ENCODE results near the gene TSHZ2.
"Not testable (repeated sequence)": the region's sequence is repeated elsewhere in the genome, so short reads cannot be mapped to it uniquely, and the experiment has no call there.

The TSHZ2 gene

DNA sequence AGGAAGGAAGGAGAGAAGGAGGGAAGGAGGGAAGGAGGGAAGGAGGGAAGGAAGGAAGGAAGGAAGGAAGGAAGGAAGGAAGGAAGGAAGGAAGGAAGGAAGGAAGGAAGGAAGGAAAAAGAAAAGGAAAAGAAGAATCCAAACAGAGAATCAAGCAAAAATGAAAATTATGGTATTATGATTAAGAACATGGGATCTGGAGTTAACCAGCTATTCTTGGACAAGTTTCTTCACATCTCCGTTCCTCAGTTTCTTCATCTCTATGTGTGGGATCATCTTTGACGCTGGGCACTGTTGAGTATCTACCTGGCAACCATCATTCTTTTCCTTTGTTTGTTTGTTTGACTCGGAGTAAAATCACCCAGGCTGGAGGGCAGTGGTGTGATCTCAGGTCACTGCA is 549.9 kb downstream of the TSHZ2 start:
- no peak for DNase-seq

DNA sequence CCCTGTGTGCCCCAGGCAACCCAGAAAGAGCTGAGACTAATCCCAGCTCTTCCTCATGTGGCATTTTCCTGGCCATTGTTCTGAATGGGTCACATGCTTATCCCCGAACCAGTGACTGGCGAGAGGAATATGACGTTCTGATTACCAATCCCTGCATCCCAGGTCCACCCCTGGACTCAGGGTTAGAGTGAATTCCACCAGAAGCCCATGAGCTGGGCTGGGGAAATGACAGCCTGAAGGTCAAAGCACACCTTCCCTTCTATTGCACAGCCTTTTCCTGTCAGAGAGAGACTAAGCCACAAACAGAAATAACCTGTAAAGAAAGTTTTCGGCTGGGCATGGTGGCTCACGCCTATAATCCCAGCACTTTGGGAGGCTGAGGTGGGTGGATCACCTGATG is 550.5 kb downstream of the TSHZ2 start:
- DNase-seq, result no peak

DNA sequence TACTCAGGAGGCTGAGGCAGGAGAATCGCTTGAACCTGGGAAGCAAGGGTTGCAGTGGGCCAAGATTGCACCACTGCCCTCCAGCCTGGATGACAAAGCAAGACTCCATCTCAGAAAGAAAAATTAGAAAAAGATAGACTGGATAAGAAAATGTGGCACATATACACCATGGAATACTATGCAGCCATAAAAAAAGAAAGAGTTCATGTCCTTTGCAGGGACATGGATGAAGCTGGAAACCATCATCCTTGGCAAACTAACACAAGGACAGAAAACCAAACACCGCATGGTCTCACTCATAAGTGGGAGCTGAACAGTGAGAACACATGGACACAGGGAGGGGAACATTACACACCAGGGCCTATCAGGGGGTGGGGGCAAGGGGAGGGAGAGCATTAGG is 551.5 kb downstream of the TSHZ2 start:
- not testable (repeated sequence) for DNase-seq

DNA sequence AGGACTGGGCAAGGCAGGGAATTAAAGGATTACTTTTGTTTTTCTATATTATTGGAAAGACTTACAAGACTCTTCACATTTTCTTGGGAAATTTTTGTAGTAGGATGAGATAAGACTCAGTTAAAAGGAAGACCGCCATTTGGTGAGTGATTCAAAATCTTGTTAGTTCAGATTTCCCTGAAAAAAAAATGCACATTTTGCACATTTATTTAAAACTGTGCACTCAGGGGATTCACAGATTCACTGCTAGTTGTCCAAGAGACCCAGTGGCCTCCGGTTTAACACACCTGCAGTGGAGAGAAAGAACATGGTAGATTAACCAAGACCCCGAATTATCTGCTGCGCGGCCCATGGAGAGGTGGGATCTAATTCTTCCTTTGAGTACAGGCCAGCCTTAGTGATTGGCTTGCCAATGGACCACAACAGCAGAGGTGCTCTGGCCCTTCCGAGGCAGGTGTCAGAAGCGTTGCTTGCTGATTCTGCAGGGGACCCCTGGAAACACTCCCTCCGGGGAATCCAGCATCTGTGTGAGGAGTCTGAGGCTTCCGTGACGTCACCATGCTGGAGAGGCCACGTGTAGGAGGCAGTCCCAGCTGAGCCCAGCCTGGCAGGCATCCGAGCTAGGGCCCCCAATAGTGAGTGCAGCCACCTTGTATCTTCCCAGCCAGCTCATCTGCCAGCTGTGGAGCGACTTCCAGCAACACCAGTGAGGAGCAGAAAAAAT is 552.6 kb downstream of the TSHZ2 start:
- DNase-seq, result no peak

DNA sequence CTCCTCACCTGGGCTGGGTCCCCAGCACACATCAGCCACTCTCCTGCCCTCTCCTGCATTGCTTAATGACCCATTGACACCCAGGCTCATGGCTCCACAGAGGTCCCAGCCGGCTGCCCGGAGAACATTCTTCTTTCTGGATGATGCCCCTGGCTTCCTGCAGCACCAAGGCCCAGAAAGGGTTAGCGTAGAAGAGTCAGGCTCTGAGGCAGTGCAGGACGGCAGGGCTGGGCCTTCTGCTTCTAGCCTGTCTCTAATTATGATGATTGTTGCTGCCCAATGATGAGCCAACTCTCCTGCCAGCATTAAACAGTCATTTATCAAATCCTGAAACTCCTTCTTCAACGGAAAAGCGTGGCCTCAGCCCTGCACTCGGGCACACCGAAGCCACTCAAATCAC is 555.0 kb downstream of the TSHZ2 start:
- no peak for DNase-seq

DNA sequence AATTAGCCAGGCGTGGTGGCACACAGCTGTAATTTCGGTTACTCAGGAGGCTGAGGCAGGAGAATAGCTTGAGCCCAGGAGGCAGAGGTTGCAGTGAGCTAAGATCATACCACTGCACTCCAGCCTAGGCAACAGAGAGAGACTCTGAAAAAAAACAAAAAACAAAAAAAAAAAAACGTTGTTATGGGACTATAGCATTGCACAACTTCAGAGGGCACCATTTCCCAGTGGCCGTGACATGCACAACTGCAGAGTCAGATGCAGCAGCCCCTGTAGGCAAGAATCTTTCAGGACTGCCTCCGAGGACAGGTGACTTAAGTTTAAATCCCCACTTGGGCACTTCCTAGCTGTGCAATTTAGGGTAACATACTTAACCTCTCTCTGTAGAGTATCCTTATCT is 557.5 kb downstream of the TSHZ2 start:
- DNase-seq, result no peak

DNA sequence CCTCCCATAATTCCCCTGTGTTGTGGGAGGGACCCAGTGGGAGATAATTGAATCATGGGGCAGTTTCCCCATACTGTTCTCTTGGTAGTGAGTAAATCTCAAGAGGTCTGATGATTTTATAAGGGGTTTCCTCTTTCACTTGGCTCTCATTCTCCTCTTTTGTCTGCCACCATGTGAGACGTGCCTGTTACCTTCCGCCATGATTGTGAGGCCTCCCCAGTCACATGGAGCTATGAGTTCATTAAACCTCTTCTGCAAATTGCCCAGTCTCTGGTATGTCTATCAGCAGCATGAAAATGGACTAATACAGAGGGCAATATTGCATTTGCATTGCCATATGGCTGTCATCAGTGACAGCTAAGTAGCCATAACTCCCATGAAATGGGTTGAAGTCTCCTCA is 558.3 kb downstream of the TSHZ2 start:
- no peak for DNase-seq

DNA sequence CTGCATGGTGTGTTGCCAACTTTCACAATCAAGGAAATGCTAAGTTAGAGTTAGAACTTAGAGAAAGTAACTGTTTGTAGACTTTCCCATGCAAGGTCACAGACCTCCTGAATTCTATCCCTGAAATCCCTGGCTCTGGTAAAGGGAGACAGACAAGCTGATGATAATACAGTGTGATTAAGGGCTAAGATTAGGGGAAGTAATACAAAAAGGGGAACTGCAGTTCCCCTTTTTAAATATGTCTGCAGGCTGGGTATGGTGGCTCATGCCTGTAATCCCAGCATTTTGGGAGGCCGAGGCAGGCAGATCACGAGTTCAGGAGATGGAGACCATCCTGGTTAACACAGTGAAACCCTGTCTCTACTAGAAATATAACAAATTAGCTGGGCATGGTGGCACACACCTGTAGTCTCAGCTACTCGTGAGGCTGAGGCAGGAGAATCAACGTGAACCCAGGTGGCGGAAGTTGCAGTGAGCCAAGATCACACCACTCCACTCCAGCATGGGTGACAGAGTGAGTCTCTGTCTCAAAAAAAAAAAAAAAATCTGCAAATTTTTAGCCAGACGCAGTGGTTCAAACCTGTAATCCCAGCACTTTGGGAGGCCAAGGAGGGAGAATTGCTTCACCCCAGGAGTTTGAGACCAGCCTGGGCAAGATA is 560.6 kb downstream of the TSHZ2 start:
- not testable (repeated sequence) for DNase-seq

DNA sequence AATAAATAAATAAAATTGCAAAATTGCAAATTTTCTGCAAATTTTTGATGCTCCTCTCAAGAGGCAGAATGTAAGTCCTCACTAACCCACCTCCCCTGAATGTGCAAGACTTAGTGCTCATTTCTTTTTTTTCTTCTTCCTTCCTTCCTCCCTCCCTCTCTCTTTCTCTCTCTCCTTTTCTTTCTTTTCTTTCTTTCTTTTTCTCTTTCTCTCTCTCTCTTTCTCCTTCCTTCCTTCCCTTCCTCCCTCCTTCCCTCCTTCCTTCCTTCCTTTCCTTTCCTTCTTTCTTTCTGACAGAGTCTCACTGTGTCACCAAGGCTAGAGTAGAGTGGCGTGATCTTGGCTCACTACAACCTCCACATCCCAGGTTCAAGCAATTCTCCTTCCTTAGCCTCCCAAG is 561.3 kb downstream of the TSHZ2 start:
- no peak for DNase-seq

DNA sequence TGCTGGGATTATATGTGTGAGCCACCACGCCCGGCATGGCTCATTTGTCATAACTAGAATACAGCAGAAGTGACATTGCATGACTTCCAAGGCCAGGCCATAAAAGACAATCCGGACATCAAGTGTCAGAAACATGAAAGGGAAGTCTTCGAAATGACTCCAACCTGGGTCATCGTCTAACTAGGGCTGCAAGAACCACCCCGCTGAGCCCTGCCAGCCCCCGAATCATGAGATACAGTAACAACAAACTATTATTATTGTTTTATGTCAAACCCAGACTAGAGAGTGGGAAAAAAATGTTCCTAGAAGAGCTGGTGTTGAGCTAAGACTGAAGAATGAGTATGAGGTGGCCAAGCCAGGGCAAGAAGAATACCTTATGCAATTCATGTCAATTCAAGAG is 561.9 kb downstream of the TSHZ2 start:
- DNase-seq, result no peak

DNA sequence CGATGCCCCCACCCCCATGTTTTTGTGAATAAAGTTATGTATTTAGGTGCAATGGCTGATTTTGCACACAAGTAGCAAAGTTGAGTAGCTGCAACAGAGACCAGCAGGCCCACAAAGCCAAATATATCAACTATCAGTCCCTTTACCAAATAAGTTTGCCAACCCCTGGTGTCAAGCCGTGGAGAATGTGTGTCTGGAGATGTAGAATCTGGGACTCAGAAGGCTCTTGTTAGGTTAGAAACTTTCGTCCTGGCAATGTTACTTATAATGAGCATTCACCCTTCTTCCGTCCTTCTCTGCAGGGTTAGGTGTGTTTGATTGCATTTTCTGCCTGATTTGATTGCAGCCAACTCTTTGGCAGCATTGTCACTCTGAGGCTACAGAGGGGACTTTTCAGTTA is 563.7 kb downstream of the TSHZ2 start:
- no peak for DNase-seq

DNA sequence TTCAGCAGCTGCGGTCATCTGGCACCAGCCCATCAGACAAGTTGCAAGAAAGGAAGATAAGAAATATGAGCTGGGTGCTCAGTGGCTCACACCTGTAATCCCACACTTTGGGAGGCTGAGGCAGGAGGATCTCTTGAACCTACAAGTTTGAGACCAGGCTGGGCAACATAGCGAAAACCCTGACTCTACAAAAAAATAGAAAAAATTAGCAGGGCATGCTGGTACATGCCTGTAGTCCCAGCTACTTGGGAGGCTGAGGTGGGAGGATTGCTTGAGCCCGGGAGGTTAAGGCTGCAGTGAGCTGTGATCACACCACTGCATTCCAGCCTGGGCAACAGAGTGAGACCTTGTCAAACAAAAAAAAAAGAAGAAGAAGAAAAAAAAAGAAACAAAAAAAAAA is 564.2 kb downstream of the TSHZ2 start:
- DNase-seq, result not testable (repeated sequence)

DNA sequence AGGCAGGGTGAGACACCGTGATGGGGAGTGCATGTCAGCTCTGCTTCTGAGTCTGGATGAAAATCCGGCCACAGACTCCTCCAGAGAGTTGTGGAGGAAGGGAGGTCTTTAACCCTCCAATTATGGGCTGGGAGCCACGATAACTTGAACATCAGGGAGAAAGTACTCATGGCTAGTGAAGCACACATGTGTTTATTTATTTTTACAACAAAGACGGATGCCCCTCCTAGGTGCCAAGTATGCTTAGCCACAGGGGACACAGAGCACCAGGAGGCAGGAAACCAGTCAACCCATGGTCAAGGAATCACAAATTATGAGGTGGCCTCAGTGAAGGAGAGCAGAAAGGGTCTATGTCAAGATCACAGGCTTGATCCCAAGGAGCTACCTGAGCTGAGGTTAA is 567.4 kb downstream of the TSHZ2 start:
- no peak for DNase-seq

All from T-helper 2 cell (primary cell).